Globus pallidus (tissue), 1 donor: ENCODE data around the gene RAC3.

Source experiments
- DNase-seq: peaks from one replicate; pipeline ENCODE4 v3.0.0-alpha.2; 2015; ENCODE audit warnings: low spot score

Gene RAC3

GRCh38 chr17:82031303-82031884, at the start of gene RAC3:
Gene RAC3 (plus strand): TSS chr17:82031678. CDS start chr17:82031762, 84 bp downstream.
- DNase-seq = no peak

- DNase-seq = no peak
Measured at GRCh38 chr17:81983011-81983638, 48.4 kb upstream of the RAC3 start.

GRCh38 chr17:81983639-81984373, 47.7 kb upstream of the RAC3 start:
- DNase-seq = no peak

DNA sequence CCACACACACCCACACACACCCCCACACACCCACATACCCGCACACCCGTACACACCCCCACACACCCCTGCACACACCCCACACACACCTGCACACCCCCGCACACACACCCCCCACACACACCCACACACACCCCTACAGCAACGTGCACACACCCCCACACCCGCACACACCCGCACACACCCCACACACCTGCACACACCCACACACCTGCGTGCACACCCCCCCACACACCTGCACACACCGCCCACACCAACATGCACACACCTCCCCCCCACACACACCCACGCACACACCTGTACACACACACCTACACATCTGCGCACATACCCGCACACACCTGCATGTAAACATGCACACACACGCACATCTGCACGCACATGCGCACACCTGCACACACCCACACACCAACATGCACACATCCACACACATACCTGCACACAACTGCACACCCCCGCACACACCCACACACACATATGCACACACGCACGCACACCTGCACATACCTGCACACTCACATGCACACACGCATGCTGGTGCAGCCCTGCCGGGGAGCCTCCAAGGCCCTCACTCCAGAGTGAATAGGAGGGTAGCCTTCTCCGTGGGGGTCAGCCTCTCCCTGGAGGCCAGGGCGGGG, 46.6 kb upstream of the RAC3 start:
- DNase-seq = no peak

DNA sequence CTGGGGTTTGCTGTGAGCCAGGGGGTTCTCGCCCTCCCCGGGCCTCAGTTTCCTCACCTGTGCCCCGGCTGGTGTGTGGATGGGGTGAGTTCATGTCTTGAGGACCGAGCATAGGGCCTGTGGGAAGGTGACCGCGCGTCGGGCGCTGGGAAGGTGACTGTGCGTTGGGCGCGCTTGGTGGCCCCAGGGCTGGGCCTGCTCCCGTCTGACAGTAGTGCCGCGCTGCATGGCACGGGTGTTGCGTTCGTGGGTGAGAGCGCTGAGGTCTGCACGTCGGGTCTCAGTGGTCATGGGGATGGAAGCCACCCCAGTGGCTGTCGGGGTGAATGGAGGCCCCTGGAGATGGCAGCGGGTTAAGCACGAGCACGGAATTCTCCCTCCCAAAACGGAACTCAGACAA, 44.9 kb upstream of the RAC3 start:
- DNase-seq = no peak

DNA sequence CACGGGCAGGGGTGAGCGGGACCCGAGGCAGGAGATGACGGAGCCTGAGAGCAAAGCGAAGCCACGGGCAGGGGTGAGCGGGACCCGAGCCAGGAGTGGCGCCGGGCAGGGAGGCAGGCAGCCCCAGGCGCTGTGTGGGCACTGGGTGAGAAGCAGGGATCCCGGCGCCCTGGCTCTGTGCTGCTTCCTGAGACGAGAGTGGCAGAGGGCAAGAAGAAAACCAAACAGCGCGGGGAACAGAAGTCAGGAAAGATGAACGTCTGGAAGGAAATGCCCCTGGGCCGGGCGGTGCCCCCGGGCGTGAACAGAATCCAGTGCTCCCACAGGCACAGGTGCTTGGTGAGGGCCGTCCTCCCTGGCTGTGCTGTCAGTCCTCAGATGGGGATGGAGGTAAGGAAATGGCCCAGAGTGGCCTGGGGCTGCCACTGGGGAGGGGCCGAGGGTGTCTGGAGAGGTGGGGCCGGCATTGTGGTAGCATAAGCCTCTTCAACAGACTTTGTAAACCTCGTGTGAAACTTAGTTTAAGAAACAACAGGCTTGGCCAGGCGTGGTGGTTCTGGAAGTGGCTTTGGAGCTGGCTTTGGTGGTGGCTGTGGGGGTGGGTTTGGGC, 44.2 kb upstream of the RAC3 start:
- no peak for DNase-seq

GRCh38 chr17:81990836-81991683, 40.4 kb upstream of the RAC3 start:
- no peak for DNase-seq

GRCh38 chr17:81991684-81992305, 39.7 kb upstream of the RAC3 start:
- DNase-seq = peak; percentile 59

DNA sequence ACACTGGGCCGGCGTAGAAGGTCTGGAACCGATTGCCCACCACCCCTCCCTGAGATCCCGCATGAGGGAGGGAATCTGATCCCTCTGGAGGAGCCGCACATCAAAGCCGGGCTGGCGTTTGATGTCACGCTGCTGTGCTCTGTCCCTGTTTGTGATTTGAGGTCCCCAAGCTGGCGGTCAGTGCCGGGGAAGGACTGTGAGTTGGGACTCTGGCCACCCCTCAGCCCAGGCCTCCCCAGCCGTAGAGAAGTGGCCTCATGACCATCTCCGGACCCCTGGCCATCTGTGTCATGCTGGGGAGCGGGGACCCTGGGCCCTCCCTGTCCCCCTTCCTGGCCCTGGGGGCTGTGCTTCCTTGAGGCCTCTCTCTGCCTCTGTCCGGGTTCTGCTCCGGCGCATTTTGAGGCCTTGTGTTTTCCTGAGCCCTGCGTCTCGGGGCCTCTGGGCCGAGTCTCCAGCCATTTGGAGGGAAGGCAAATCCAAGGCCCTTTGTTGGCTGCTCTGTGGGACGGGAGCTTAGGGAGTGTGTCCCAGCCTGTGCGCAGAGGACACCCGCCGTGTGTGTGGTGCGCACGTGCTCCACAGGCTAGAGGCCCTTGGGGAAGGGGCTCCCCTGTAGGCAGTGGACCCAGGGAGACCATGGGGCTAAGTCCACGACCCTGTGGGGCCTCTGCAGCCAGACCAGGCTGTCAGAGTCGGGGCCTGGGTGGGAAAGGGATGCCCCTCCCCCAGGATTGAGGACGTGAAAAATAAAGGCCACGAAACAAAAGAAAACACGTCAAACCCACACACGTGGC, 39.0 kb upstream of the RAC3 start:
- DNase-seq = no peak

DNA sequence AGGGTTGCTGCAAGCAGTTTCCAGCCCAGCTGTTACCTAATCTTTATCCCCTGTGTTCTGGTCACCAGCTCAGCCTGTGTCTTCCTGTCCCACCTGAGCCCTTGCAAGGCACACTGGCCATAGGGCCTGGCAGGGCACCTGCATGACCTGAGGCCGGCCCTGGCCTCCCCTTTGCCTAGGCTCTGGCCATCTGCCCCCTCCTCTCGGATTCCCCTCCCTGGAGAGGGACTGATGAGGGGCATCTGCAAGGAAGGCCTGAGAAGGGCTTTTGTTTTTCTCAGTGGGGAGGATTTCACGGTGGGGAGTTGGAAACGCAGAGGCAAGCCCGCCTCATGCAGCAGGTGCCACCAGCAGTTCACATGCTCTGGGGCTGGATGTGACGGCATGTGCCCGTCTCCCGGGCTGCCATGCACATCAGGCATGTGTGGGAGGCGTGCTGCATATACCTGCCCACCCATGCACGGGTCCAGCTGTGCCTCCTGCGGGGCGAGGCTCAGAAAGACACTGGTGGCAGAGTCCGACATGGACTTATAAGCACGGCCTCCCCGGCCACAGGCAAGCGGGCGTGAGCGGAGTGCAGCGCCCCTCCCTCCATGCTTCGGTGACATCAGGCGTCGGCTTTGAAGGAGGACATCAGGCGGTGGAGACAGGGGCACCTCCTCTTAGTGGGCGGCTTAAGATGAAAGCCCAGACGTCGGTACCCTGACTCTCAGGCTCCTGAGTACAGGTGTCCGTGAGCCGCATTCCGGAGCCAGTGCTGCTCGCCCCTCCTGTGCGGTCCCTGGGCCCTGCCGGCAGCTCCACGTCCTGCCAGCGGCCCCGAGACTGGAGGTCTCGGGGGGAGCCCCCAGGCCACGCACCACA, 37.5 kb upstream of the RAC3 start:
- no peak for DNase-seq

DNA sequence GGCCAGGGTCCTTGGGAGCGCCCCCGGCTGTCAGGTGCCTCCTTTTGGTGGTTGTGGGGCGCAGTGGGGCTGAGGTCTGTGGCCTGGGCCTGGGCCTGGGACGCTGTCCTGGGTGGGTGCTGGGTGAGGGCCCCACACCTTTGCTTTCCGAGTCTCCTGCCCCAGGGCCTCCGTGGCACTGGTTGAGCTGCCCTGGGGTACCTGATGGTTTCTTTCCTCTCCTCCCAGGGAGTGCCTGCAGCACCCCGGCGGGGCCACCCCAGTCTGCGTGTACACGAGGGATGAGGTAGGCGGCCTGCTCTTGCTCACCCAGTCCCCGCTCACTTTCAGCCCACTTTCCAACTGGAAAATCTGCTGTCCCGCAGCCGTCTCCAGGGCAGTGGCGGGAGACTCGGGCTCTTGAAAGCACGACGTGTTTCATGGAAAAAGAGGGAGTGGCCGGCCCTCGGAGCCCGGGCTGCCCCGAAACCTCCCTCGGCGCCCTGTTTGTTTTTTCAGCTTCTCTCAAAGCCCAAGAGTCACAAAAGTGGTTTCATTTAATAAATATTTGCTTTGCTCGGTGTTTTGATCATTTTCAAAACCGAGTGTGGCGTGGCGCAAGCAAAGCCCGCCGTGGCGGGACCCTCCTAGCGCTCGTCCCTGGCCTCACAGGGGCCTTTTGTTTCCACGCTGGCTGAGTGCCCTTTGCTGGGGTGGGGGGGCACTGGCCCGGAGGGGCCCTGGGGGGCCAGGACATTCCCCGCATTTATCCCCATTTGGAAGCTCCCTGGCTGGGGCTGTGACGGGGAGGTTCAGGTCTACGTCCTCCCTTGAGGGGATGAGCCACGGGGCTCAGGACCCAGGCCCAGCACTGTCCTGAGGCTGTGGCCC, 36.6 kb upstream of the RAC3 start:
- no peak for DNase-seq

DNA sequence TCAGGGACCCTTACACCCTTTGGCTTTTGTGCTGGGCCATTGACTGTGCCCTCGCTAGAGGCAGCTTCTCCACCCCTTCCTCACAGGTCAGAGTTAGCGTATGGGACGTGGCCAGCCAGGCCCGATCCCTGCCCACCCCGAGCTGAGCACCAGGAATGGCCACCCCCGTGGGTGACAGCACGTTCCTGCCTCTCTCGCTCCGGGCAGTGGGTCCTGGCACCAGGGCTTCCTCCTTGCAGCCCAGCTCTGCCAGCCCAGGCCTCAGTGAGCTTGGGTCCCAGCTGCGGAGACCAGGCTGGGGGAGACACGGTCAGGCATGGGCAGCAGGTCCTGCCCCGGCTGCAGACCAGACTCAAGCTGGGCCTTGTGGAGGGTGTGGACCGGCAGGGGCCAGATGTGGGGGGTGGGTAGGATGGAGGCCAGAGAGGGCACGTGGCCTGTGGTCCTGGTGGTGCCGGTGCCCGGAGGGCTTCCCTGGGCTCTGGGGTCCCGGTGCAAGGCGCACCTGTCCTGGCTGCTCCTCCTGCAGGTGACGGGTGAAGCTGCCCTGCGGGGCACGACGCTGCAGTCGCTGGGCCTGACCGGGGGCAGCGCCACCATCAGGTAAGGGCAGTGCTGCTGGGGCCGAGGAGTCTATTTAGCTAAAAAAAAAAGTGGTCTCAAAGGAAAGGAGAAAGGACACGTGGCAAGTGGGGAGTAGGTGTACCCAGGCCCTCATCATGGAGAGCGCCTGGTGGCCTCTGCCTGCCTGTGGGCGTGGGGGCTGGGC, 35.8 kb upstream of the RAC3 start:
- DNase-seq = no peak

DNA sequence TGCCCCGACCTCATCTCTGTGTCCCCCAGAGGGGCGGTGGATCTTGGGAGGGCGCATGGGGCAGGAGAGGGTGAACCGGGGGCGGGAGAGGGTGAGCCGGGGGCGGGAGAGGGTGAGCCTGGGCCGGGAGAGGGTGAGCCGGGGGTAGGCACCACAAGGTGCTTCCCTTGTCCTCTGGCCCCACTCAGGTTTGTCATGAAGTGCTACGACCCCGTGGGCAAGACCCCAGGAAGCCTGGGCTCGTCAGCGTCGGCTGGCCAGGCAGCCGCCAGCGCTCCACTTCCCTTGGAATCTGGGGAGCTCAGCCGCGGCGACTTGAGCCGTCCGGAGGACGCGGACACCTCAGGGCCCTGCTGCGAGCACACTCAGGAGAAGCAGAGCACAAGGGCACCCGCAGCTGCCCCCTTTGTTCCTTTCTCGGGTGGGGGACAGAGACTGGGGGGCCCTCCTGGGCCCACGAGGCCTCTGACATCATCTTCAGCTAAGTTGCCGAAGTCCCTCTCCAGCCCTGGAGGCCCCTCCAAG, 35.2 kb upstream of the RAC3 start:
- no peak for DNase-seq

DNA sequence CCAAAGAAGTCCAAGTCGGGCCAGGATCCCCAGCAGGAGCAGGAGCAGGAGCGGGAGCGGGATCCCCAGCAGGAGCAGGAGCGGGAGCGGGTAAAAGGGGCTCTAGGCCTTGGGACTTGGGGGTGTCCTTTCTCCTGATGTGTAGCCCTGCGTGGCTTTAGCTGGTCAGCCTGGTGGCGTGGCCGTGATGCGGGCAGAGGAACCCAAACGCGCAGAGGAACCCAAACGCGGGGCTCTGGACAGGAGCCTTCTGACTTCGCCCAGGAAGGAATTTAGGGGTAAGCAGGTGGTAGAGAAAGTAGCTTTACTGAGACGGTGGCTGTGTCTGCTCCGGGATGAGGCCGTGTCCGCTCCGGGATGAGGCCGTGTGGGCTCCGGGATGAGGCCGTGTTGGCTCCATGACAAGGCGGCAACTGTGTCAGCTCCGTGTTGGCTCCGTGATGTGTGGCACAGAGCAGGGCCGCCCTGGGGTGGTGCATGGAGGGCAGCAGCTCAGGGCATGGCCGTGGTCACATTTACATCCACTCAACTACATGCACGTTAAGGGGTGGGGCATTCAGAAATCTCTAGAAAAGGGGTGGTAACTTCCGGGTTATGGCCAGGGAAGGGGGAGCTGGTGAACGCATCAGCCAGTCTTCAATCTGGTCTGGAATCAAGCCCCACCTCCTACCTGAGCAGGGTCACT, 34.6 kb upstream of the RAC3 start:
- DNase-seq = no peak

DNA sequence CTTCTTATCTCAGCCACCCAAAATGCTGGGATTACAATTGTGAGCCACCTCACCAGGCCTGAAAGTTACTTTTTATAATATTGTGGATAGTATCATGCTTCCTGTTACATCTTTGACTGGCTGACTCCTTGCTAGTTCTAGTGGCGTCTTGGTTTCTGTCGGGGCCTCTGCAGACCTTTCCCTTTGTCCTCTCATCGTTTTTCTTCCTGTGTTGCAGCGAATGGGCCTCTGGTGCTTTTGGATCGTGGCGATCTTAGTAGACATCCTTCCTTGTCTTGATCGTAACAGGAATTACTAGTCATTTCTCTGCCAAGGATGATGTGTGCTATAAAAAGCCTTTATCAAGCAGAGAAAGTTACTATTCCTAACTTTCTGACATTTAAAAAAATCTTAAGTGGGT, 33.3 kb upstream of the RAC3 start:
- DNase-seq = no peak

- no peak for DNase-seq
Measured at GRCh38 chr17:81998691-81999438, 32.6 kb upstream of the RAC3 start.
